HG03108 (cell line): ENCODE data around the gene HOXA10.

Experiments used
- ATAC-seq: cut with Tn5 transposase; IDR thresholded peaks from one replicate; pipeline ENCODE4 v1.9.1; 2021; ENCODE audit warnings: moderate library complexity; ENCODE audit not compliant: unreplicated experiment

Gene HOXA10

DNA sequence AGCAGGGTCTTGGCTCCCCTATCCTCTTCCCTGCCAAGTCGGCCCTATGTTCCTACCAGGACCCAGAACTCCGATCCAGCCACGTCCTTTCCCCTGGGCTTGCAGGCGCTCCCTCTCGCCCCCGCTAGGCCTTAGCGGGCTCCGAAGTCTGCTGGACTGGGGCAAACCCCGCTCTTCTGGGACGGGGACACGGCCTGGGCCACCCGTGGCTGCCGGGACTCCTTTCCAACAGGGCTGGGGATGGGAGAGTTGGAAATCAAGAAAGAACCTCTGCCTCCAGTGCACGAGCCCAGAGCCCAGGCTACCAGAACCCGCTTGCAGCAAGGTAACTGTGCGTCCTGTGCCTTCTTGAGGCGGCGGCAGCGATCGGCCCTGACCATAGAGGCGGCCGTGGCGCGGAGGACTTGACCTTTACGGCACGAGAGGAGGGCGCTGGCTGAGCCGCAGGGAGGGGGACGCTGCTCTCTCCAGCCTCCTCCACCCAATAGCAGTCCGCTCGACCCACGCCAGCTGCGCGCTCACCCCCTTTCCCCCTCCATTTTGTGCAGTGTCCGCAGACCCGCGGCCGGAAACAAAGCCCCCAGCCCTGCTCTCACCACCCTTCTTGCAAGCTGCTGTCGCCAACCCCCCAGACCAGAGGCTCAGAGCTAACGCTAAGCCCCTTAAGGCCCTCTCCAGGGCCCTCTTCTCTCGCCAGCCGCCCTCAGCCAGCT is 17.9 kb upstream of the HOXA10 start:
- ATAC-seq = no peak

DNA sequence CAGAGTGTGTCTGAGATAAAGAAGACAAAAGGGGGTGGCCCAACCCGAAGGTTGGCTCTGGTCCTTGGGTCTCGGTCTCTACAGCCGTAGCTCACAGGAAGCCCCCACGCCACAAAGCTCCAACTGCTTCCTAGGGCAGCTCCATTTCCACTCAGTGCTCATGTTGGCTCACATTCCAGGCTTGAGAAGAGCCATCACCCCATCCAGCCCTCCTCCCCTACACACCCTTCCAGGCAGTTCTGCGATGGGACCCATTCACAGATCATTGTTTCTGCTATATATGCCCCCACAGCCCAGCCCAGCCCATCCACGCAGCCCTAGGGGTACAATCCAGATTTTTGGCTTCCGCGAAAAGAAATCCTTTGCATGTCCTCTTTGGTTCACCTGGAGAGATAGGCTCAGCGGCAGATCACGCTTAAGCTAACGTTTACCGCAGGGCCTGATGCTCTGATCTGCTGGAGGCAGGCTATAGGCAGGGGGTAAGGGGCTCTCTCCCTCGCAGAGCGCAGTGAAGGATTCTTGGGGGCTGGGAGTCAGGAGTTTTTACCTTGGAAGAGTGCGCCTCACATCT is 17.1 kb upstream of the HOXA10 start:
- ATAC-seq = no peak

DNA sequence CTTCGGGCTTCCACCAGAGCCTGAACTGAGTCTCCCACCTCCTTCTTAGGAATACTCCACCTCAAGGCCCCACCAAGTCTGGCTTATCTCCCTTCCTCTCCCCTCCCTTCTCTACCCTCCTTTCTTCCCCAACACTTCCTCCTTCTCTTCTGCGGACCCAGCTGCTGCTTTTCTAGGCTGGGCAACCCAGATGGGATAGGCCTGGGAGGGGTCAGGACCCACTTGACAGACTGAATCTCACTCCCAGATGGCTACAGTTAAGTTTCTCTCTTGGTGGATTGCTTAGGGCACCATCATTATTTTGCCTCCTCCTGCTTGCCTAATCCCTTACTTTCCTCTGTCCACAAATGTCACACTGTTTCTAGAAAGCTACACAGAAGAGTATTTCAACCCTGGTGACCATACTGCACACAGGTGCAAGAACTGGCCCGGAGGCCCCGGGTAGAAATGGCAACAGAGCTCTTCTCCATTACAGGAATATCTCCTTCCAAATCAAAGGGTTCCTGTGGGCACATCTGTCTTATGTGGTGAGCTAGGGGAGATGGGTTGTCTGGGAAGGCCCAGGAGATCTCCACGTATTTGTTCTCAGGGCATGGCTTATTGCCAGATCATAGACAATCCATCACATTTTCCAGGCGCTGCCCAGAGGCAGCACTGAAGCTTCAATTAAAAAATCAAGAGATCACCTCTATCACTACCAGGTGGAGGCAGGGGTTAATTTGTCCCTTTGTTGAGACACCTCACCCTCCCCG is 16.1 kb upstream of the HOXA10 start:
- ATAC-seq = no peak

DNA sequence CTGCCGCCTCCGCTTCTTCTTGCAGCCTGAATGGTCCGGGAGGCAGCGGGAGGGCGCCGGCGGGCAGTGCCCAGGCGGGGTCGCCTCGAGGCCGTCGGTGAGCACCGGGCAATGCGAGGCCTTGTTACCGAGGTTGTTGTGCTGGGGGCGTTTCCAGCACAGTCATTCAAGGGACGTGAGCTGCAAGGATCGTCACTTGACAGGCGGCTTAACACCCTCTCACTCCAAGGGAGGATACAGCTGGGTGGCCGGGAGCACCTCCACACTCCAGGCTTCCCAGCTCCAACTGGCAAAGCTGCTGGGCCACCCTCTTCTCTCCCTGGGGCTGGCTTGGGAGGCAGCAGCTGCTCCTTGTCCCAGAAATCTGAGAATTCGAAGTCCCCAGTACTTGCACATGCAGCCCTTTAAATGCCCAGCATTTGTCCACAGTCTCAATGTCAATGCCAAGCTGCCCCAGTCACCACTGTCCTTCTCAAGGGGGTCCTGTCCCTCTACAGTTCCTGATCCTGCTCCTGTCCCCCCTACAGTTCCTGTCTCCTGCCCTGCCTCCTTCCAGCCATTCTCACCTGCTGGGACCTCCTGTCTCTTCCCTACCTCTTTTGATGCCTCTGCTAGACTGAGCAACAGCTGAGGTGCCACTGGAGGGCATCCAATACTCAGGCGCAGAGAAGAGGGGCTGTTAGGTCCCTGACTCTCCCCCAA is 15.3 kb upstream of the HOXA10 start:
- ATAC-seq = no peak

DNA sequence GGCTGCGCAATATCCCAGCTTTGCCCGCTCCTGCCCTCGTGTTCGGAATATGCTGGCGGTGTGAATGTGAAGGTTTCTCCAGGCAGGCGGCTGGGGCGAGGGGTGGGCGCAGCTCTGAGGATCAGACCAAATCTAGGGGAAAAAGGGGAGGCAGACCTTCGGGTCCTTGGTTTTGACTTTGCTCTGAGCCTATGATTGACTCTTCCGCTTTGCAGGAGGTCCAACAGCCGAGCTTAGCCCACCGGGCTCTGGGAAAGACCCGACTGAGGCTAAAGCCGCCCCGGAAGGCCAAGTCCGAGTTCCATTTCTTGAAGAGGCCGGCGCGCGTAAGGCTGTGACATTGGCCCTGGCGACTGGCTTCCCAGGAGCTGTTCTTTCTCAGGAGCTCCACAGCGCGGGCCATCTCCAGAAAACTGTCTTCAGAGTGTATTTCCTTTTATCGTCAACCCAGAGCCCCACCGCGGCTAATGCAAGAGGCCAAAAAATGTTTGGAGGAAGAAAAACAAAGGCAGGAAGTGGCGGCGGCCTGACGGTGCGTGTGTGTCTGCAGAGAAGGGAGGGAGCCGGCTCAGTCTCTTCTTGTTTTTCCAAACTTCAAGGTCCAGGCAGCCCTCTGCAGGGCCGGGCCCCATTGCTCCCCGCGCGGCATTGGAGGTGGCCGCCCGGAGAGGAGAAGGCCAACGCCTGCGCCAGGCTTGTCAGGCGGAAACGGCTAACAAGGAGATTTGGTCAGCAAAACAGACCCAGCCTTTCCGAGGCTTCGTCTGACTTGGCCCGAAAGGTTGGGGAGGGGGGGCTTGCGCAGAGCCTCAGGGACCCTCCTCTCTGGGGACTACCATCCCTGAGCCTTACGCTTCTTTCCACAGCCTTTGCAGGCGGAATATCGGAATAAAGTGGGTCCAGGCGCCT is 14.5 kb upstream of the HOXA10 start:
- no peak for ATAC-seq

DNA sequence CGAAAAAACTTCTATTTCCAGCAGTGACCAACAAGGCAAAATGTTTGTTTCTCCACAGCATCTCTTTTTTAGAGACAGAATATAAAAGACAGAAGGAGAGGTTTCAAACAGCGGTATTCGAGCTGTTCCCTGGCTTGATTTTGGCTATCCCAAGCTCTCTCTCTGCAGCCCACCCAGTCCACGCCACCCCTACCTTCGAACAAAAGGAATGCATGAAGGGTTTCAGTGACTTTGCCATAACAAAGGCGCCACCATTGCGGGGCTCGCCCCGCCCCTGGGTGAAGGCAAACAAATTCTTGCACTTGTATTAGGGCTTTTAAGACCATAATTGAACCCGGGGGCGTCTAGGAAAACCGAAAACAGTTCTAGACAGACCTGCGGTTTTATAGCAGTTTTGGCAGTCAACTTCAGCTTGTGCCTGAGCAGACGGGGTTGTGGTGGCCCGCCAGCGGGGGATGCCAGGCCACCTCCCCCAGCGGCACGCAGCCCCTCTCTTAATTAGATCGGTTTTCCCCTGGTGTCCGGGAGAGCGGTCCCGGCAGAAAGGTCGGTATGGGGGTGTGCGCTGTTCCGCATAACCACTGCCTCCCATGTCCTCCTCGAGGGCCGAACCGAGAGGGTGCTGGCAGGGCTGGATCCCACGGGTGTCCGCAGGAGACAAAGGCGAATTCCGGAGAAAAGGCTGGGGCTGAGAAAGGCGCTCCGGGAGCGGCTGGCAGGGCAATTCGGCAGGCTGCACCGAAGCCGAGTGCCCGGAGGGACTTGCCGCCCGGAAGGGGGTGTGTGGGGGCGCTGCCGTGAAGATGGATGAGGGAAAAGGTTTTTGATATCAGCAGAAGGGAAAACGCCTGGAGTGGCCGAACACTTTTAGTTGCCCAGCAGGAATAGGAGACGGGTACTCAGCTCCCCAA is 13.6 kb upstream of the HOXA10 start:
- ATAC-seq = no peak

DNA sequence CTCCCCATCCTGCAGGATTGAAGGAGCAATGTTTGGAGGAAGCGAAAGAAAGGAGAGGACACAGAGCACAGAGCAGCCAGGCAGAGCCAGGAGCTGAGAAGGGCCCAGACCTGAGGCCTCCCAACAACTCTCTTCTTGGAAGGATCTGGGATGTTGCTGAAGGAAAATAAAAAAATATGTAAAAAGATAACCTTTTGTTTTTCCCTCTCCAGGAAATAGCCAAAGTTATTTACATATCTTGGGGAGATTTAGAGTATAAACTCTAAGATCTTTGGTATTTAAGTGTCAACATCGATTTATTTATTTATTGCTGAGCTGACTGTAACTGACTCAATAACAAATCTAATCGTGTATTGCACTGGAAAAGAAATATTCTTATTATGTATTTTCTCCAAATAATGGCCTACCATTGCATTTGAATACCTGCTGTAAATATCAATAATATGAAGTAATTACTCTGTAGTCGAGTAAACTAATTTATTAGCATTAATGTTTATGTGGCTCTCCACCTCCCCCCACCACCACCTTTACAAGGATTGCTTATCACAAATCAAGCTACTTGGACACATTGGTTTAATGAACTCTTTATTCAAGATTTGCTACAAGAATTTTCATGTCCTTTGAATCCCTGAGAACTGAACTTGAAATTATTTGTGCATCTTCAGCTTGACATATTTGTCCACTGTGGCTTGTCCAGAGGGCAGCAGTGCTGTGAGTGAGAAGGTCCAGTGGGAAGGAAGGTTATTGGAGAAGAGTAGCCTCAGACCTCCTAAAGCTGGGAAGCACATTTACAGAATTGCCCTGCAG is 12.8 kb upstream of the HOXA10 start:
- ATAC-seq = no peak

DNA sequence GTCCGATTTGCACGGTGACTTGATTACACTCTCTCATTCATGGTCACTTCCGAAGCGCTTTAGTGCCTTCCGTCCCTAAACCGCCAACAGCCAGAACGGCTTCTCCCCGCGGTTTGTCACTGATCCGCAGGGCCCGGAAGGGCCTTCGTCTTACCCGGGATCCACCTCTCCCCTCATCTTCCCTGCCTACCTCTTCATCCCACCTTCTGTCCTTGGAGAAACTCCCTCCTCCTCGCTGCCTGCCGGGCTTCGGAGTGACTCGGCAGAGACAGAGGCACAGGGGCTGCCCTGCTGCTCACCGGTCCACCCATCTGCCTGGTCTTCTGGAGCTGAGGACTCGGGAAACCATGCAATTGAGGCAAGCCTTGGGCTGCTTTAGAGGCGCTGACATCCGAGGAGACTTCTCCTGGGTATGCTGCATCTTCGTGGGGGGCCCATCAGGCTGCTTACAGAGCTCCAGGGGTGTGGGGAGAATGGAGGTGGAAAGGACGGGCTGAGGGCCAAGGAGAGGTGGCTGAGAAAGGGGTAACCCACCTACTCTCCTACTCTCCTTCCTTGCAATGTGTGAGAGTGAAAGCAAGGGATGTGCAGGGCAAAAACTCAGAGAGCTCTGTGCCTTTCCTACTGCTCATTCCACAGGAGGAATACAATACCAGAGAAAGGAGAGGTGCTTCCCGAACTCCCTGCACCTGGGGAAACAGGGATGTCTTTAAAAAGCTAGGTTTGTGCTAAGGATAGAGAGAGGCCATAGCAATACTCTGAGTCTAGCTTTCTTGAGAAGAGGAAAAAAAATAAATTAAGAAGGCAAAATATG is 11.9 kb upstream of the HOXA10 start:
- ATAC-seq = no peak

DNA sequence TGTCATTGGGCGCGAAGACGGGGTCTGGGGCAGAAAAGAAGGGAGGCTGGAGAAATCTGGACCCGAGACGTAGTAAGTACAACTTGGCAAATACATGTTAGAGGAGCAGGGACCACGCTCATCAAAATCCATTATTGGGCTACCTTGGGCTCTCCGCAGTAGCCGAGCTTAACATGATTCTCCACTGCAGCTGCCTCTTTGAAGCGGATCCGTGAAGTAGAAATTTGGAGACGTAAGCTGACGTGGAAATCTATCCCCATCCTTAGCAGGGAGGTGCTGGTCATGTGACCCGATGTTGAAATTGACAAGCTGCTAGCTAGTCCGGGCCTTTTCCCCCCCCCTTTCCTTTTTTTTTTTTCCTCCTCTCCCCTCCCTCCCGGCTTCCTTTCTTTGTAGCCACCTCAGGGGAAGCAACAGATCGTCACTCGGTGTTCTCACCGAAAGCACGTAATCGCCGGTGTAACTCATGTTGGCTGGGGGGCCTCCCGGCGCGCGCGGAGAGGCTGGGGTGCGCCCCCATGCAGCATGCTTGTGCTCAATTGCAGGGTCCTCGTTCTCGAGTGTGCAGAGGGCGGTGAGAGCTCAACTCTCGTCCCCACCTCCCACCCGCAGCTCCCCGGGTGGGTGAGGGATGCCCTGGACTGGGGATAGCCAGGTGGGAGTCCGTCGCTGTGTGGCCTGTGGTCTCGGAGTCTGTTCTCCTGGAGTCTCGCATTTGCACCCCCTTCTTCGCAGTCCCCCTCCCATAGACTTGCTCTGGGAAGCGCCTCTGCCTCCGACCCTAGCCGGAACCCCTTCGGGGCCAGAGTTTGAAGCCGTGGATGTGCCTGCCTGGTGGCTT is 11.1 kb upstream of the HOXA10 start, which contains the start of gene HOXA11:
Gene HOXA11, minus strand, starts transcription at position 220 of the 841 bp plus-strand sequence. Its CDS starts 88 bp downstream, at position 132.
- no peak for ATAC-seq

DNA sequence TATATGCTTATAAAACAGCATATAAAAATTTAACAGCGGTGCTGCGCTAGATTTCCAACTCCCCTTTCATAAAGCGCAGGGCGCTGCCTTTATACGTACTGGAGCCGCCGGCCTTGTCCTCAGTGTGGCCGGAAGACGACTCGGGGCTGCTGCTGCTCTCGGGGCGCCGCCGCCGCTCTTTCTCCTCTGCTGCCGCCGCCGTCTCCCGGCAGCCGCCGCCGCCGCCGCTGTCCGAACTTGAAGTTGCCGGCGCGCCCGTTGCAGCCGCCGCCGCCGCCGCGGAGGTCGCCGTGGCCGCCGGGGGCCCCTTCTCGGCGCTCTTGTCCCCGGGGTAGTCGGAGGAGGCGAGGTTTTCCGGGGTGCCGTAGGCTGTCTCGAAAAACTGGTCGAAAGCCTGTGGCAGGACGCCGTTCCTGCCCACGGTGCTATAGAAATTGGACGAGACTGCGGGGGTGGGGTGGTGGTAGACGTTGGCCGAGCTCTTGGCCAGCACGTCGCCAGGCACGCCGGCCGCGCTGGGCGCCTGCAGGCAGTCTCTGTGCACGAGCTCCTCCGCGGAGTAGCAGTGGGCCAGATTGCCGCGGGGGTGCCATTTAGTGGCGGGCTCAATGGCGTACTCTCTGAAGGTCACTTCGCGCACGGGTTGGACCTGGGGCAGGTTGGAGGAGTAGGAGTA is 10.4 kb upstream of the HOXA10 start:
- no peak for ATAC-seq

DNA sequence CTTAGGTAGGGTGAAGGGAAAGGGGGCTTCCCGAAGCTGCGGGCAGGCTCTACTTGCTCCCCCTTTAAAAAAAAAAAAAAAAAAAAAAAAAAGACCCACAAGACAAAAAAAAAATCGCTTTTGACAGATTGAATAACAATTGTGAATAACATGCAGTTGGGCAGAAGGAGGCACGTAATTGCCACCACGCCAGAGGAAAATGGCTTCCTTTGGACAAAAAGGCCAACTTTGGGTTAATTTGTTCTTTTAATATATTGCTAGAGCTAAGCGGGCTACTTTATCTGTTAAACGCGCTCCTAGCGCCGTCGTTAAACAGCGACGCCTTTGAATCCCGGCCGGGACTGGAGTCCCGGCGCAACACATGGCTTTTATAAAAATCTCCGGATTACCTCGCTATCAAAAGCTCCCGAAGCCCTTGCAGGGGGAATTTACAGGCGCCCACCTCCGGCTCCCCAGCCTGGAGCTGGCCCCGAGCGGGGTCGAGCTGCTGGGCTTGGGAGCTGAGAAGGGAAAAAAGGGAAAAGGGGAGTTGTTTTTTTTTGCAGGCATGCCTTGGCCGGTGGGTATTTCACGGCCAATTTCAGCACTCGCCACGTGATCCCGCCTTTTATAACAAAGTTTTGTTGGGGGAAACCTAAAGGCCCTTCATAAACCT is 9.7 kb upstream of the HOXA10 start:
- ATAC-seq = no peak

DNA sequence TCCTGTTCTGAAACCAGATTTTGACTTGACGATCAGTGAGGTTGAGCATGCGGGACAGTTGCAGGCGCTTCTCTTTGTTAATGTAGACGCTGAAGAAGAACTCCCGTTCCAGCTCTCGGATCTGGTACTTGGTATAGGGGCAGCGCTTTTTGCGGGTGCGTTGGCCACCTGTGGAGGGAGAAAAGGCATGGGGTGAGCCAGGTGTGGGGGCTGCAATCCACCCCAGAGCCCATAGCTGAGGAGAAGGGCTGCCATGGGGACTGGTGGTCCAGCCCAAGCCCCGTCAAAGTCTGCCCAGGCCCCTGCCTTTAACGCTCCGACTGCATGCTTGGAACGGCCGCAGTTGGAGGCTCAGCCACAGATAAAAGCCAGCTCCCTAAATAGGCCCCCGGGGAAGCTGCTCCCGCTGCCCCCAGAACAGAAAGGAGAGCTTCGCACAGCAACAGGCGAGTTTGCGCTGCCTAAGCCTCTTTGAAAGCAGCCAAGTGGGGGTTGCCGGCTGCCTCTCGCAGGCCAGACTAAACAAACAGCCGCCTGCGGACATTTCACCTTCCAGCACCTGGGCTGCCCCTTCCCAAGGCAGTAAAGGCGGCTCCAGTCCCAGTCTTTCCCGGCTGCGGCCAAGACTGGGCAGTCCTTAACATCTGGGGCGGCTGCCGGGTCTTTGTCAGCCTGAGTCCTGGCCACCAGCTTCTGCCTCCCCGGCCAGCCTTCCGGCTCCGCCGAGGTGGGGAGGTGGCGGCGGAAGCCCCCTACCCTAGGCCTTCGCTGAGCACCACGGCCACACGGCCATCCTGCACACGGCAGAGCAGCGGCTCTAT is 9.0 kb upstream of the HOXA10 start:
- ATAC-seq = no peak

DNA sequence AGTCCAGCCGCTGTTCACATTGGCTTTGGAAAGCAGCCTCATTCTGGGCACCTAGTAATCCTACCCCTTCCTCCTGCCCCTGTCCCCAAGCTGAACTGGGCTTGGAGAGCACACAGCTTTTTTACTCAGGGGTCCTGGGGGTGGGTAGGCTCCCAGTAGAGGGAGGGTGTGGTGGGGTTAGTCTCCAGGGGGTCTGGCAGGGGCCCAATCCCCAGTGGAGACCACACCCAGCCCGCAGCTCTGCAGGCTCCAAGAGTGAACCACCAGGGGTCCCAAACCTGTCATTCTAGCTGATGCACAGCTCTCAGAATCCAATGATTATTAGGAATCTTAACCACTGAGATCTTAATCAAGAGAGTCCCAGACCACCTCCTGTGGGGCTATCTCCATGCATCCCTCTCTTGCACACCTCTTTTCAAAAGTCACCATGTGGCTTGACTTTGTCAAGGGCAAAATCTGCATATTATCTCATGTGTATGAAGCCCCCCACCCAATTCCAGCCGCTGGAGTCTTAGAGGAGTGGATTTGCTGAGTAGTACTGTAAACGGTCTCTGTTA is 8.2 kb upstream of the HOXA10 start:
- no peak for ATAC-seq

DNA sequence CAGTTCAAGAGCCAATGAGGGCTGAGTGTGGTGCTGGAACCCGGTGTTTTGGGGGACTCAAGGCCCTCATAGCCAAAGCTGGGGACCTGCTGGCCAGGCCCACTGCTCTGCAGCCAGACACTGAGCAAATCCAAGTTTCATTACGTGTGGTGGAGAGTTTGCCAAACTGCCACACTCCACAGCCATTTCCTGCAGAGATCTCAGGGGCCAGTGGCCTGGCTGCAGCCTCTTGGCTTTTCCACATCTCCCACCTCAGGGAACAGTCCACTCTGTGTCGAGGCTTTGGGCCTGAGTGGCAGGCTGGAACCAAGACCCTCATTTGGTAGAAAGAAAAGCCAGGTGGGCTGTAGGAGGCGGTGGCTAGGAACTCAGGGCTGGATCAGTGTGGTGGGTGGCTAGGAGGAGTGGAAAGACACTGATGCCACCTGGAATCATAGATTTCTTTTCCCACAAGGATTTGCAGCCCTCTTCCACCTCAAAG is 7.7 kb upstream of the HOXA10 start:
- ATAC-seq = no peak
